NCI-H2196 treated with DMSO at 0.1 percent for 48 hours (cell line): Measurements from ENCODE around the gene CBFA2T3.

ENCODE experiments used
- DNase-seq: peaks from one replicate; lab custom pipeline; 2025; ENCODE audit not compliant: unreplicated experiment; lab: John Stamatoyannopoulos, UW

CBFA2T3 gene

GRCh38 chr16:88977812-88978607 is 1.0 kb upstream of the CBFA2T3 start:
- no peak for DNase-seq

GRCh38 chr16:88976366-88977017 is 515 bp downstream of the CBFA2T3 start:
- DNase-seq: no peak

GRCh38 chr16:88975511-88976061 is 1.4 kb downstream of the CBFA2T3 start:
- no peak for DNase-seq

- DNase-seq: no peak
Measured at GRCh38 chr16:88974916-88975215, 2.1 kb downstream of the CBFA2T3 start.

- no peak for DNase-seq
Measured at GRCh38 chr16:88974080-88974915, 2.7 kb downstream of the CBFA2T3 start.

GRCh38 chr16:88973415-88974050 is 3.5 kb downstream of the CBFA2T3 start:
- DNase-seq: no peak

- no peak for DNase-seq
Measured at GRCh38 chr16:88973007-88973410, 4.0 kb downstream of the CBFA2T3 start.

- DNase-seq: no peak
Measured at GRCh38 chr16:88972349-88972748, 4.7 kb downstream of the CBFA2T3 start.

GRCh38 chr16:88971371-88972097 is 5.5 kb downstream of the CBFA2T3 start:
- DNase-seq: no peak

DNA sequence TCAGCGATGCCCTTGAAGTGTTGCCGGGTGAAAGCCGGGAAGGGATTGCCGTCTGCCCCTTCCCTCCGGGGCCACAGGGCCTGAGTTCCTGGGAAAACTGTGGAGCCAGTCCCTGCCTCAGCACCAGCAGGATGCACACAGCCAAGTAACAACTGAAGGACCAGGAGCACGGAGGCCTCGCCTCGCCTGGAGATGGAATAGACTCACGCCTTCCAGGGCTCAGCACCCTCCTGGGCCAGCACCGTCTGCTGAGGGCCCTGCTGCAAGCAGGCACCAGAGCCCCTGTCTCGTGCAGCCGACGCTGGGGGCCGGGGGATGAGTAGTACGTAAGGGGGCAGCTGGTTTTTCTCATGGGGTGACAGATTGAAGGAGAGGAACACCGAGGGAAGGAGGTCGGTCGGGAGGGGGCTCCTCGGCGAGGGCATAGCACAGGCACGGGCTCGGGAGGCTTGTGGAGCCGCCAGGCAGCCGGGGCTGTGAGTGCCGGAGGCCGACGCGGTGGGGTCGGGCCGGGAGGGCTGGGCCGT is 6.4 kb downstream of the CBFA2T3 start:
- no peak for DNase-seq

DNA sequence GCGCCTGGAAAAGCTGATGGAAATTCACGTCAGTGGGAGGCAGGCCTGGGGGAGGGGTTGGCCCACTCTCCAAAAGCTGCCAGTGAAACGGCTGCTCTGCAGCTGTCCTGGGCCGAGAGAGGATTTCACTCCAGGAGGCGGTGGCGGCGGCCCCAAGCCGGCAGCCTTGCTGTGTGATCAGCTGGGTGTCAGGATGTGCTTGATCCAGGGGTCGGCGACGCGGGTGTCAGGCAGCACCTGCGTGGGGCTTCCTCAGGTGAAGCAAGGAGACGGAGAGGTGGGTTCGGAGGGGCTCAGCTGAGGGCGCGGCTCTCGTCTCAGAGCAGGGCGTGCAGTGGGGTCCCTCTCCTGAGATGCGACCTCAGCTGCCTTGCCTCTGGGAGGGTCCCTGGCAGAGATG is 7.0 kb downstream of the CBFA2T3 start:
- DNase-seq: no peak

GRCh38 chr16:88969361-88969831 is 7.6 kb downstream of the CBFA2T3 start:
- no peak for DNase-seq

GRCh38 chr16:88968589-88969280 is 8.3 kb downstream of the CBFA2T3 start:
- DNase-seq: no peak

DNA sequence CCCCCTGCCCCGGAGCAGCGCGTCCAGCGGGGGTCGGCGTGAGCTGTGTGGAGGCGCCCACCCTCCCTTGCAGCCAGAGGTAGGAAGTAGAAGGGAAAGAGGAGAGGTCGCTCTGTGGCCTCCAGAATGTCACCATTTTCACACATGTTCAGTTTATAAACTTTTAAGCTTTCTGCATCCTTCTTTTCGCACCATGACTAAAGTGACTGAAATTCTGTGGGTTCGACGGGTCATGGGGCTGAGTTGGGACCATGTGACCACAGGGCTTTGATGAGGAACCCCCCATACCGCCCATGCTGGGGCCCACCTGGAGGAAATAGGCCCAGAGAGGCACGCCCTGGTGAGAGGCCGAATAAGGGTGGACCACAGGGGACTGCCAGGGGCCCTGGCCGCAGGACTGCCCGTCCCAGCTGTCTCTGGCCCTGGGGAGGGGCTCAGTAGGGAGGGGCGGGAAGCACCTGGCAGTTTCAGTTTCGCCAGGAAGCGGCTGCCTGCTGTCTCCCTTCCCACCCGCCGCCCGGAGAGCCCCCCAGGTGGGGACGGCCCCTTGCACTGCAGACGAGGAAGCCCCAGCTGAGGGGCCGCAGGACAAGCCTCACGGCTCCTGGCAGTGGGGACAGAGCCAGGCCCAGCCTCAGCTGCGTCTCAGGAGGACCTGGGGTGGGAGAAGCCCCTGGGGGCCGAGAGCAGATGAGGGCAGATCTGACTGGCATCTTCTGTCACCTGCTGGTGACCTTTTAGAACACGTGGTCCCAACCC is 9.0 kb downstream of the CBFA2T3 start:
- no peak for DNase-seq

DNA sequence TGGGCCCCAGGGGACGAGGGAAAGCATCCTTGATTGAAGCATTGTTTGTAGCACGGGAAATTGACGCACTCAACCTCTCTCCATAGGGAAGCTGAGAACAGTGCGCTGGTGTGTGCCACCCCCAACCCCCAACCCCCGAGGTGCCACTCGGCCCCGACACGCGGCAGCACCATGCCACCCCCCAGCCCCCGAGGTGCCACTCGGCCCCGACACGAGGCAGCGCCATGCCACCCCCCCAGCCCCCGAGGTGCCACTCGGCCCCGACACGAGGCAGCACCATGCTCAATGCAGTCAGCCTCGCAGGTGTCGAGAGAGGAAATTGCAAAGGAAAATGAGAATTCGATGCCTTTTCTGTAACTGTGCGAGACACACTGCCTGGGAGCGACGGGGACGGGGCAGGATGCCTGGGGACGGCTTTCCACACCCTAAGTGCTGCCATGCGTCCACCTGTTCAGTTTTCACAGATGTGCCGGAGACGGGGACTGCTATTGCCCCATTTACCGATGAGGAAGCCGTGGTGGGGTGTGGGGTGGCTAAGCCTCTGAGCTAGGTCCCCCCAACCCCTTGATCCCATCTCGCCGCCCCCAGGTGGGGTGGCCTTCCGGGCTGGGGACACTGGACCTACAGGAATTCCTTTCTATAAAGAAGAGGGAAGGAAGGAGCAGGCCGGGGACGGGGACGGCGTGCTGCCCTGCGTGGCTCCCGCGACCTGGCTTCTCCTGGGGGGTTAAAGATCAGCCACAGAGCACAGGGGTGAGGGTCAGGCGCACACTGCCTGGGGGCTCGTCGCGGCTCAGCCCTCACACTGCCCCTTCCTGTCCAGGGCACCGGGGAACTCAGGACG is 9.8 kb downstream of the CBFA2T3 start:
- DNase-seq: no peak

DNA sequence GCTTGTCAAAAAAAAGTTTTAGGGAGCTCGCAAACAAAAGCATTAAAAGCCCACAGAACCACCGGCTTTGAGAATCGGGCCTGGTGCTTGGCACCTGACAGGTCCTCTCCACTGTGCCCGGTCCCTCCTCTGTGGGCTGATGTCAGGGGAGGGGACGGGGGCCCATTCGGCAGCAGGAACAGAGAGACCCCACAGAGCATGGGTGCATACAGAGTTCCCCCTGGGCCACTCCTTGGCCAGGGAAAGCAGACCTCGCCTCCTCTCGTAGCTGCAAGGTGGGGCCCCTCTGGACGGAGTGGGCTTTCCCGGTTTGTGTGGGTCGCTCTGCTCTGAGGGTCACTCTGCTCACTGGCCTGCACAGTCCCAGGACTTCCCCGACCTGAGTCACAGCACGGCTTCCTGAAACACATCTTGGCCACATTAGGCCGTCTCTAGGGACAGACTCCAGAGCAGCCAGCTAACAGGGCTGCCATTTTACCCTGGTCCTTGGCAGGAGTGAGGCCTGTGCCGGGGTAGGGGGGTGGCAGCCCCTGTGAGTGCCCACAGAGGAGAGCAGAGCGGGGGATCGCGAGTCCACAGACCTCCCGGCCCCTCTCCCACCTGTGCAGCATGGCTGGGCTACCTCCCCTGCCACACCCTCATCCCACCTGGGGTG is 11.1 kb downstream of the CBFA2T3 start:
- no peak for DNase-seq

DNA sequence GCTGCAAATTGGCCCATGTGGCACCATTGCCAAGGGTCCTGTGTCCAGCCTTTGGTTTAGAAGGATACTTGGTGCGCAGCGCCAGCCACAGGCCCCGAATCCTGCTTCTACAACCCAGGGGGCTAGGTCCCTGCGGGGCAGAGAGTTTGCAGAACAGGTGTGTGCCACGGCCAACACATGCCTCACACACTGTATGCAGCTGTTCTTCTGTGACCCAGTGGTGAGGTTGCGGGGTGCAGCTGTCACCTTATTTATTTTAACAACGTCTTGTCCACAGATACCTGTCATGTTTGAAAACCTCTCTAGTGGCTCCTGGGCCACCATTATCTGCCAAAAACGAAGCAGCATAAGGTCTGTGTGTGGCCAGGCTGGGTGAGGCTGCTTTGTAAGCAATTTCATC is 11.6 kb downstream of the CBFA2T3 start:
- DNase-seq: no peak
